K562 (cell line): ENCODE data around the gene GNG5. TPM values are rescaled to one million over a fixed set of nuclear protein-coding genes. Genes with fewer than 3 reads are reported as not detected.

Source experiments
- CUX1 ChIP-seq: fragments of 200-800 bp; sonication (Bioruptor generic); IDR thresholded peaks from 2 replicates; pipeline ENCODE4 v1.6.1; 2016; ENCODE audit warnings: missing genetic modification characterization, missing compliant biosample characterization
- E2F3 ChIP-seq: fragments of 250-450 bp; sonication (Bioruptor Pico); IDR thresholded peaks from 2 replicates; pipeline ENCODE4 v1.4.0; 2020; ENCODE audit warnings: mild to moderate bottlenecking
- FOXJ3 ChIP-seq: sonication (generic); formaldehyde crosslinking; IDR thresholded peaks from 2 replicates; pipeline ENCODE4 v1.4.0; 2020; ENCODE audit warnings: mild to moderate bottlenecking, missing genetic modification reagents
- MYBL2 ChIP-seq, 2 experiments: fragments of 450-650 bp in 1 of 2; sonication (generic) in 1 of 2; formaldehyde crosslinking in 1 of 2; IDR thresholded peaks; 2 replicates each; pipeline versions ENCODE4 v1.6.1 to v1.8.1; 2017 to 2022; ENCODE audit warnings: borderline replicate concordance in 1 of 2, inconsistent platforms in 1 of 2, low read depth in 1 of 2, mild to moderate bottlenecking in 1 of 2, missing genetic modification reagents in 1 of 2, moderate library complexity in 1 of 2
- PREB ChIP-seq: sonication (generic); formaldehyde crosslinking; IDR thresholded peaks from 2 replicates; pipeline ENCODE4 v1.8.1; 2023; ENCODE audit warnings: mild to moderate bottlenecking, missing genetic modification reagents
- SFPQ ChIP-seq: fragments of 200-400 bp; formaldehyde crosslinking; IDR thresholded peaks from 2 replicates; pipeline ENCODE4 v1.6.1; 2017; ENCODE audit warnings: mild to moderate bottlenecking, low read depth, low read length, moderate library complexity
- ZNF174 ChIP-seq: fragments of 250-450 bp; sonication (Bioruptor Pico); IDR thresholded peaks from 2 replicates; pipeline ENCODE4 v1.4.0; 2020; ENCODE audit warnings: mild to moderate bottlenecking
- ZNF398 ChIP-seq: fragments of 250-450 bp; sonication (Bioruptor Pico); IDR thresholded peaks from 2 replicates; pipeline ENCODE4 v1.8.0; 2021; ENCODE audit warnings: moderate library complexity, mild to moderate bottlenecking, inconsistent platforms
- ZNF449 ChIP-seq: fragments of 250-450 bp; sonication (Bioruptor Pico); IDR thresholded peaks from 2 replicates; pipeline ENCODE4 v1.8.0; 2022; ENCODE audit warnings: moderate library complexity, mild to moderate bottlenecking, inconsistent platforms
- polyA plus RNA-seq, 8 experiments: library from polyadenylated mRNA; depleted of rRNA in 4 of 8; stranded (reverse) in 5 of 8; unstranded in 3 of 8; fragments of >200 nt; fragmentation: Nextera tagmentation in 2 of 8; fragmentation: Illumina TruSeq in 1 of 8; extraction: Ambion mirVana in 2 of 8; extraction: Trizol in 1 of 8; gene quantifications; 2 replicates each; pipeline versions ENCODE4 v1.2.1 to v1.2.3, GENCODE V29; 2011 to 2014; ENCODE audit warnings: inconsistent platforms in 1 of 8, missing spikeins in 1 of 8
- total RNA-seq, 7 experiments: library from RNA; depleted of rRNA in 6 of 7; stranded (reverse); fragments of >200 nt in 6 of 7; fragmentation: Illumina TruSeq in 2 of 7; extraction: Trizol in 2 of 7; gene quantifications; 2 replicates each; pipeline versions ENCODE4 v1.2.1 to v1.2.3, GENCODE V29; 2011 to 2021; ENCODE audit warnings: low replicate concordance in 1 of 7

GNG5 gene
- total and polyA plus RNA-seq, 9 of the 15 experiments (the other 6 are each of a cell fraction or from before 2014, with no cell fraction given), result 61.9 to 243 (median 150) TPM

GRCh38 chr1:84506729-84507453 lies 510 bp upstream of the GNG5 start (continued):
- TF ChIP-seq CUX1 (CRISPR knock-in tag) (no peak), FOXJ3 (no peak), E2F3 (CRISPR knock-in tag) (no peak), ZNF174 (CRISPR knock-in tag) (no peak), PREB (CRISPR knock-in tag) (no peak), ZNF398 (CRISPR knock-in tag) (no peak), SFPQ (no peak), ZNF449 (CRISPR knock-in tag) (no peak), MYBL2 (IDR thresholded peaks at IDR 0.05; ENCODE audit: low read depth) (peak; percentile 59), MYBL2 (CRISPR knock-in tag; IDR thresholded peaks at IDR 0.05; ENCODE audit: borderline replicate concordance) (no peak)
